HEK293T (cell line): ENCODE data around the gene FOXP3.

Experiments
- BHLHE40 ChIP-seq: fragments of 450-650 bp; IDR thresholded peaks from 2 replicates; pipeline ENCODE4 v1.6.1; 2016; ENCODE audit warnings: mild to moderate bottlenecking, moderate library complexity, borderline replicate concordance
- ELF4 ChIP-seq: fragments of 450-650 bp; IDR thresholded peaks from 2 replicates; pipeline ENCODE4 v1.6.1; 2017; ENCODE audit warnings: antibody characterized with exemption
- FOXA1 ChIP-seq: fragments of 450-650 bp; IDR thresholded peaks from 2 replicates; pipeline ENCODE4 v1.6.1; 2016; ENCODE audit warnings: mild to moderate bottlenecking
- FOXK2 ChIP-seq: fragments of 450-650 bp; IDR thresholded peaks from 2 replicates; pipeline ENCODE4 v1.6.1; 2016; ENCODE audit warnings: mild to moderate bottlenecking
- FOXM1 ChIP-seq: fragments of 450-650 bp; IDR thresholded peaks from 2 replicates; pipeline ENCODE4 v1.6.1; 2017; ENCODE audit warnings: mild to moderate bottlenecking, borderline replicate concordance
- NFRKB ChIP-seq: fragments of 450-650 bp; IDR thresholded peaks from 2 replicates; pipeline ENCODE4 v1.6.1; 2016; ENCODE audit warnings: mild to moderate bottlenecking, moderate library complexity
- SP1 ChIP-seq: fragments of 450-650 bp; IDR thresholded peaks from 2 replicates; pipeline ENCODE4 v1.6.1; 2017
- SUZ12 ChIP-seq: fragments of 450-650 bp; IDR thresholded peaks from 2 replicates; pipeline ENCODE4 v1.6.1; 2016; ENCODE audit warnings: mild to moderate bottlenecking
- TARDBP ChIP-seq: fragments of 450-650 bp; IDR thresholded peaks from 2 replicates; pipeline ENCODE4 v1.6.1; 2016
- ZNF384 ChIP-seq: fragments of 450-650 bp; IDR thresholded peaks from 2 replicates; pipeline ENCODE4 v1.6.1; 2016
- TF ChIP-seq, protein P1 (sequence below): fragments of 450-650 bp; IDR thresholded peaks from 2 replicates; pipeline ENCODE4 v1.6.1; 2016

DNA sequence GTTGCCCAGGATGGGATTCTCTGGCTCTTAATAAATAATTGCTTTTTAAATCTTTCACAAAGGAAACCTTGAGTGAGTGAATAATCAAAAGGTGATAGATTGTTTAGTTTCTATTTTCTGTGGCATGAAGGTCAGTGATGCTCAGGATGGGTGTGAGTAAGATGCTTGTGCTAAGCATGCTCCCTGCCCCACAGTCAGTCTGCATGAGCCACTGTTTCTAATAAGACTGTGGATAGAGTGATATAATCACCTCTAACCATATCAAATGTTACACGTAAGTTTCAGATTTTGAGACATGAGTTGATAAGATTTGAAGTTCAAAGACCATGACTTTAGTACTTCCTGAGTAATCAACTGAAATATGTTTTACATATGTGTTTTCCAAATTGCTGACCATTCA lies 36.2 kb upstream of the FOXP3 start:
- TF ChIP-seq, protein P1, sequence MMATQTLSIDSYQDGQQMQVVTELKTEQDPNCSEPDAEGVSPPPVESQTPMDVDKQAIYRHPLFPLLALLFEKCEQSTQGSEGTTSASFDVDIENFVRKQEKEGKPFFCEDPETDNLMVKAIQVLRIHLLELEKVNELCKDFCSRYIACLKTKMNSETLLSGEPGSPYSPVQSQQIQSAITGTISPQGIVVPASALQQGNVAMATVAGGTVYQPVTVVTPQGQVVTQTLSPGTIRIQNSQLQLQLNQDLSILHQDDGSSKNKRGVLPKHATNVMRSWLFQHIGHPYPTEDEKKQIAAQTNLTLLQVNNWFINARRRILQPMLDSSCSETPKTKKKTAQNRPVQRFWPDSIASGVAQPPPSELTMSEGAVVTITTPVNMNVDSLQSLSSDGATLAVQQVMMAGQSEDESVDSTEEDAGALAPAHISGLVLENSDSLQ, result no peak
- TF ChIP-seq ELF4, result no peak
- TF ChIP-seq SP1, result no peak
- no peak for TF ChIP-seq SUZ12
- TF ChIP-seq FOXK2, result no peak
- TF ChIP-seq NFRKB, result no peak
- no peak for TF ChIP-seq ZNF384
- no peak for TF ChIP-seq FOXA1
- no peak for TF ChIP-seq BHLHE40
- TF ChIP-seq FOXM1, result no peak
- TF ChIP-seq TARDBP, result no peak
